ENCODE data around the gene ZNF385B. TPM values are rescaled to one million over a fixed set of nuclear protein-coding genes. Genes with fewer than 3 reads are reported as not detected.

The ZNF385B gene
- polyA plus RNA-seq, 1 donor from 2014 or later = 0.31 TPM

DNA sequence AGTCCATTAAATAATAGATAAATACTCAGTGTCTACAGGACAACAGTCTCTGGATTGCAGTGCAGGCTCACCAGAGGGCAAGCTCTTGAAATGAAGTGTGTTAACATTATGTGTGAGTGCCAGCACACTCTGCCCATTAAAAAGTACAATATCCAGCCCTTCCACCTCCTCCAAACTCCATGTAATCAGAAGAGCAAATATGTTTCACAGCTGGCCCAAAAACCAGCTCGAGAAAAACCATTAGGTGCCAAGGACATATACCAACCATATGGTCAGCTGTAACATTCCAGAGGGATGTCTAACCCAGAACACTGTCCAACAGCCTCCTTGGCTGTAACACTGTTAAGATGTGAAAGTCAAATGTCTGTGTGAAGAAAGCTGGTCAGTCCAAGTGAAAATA, 112.2 kb downstream of the ZNF385B start:
- no peaks in the 10 kb centered on the region for H3K9me3 ChIP-seq (ENCODE audit: low read length)
- H3K79me2 ChIP-seq (replicated peaks; ENCODE audit: insufficient read depth, low read length) = no peaks in the 10 kb centered on the region
- no peak overlapping the region for H2AFZ ChIP-seq (ENCODE audit: low read depth, low read length)
- H3K9me2 ChIP-seq (ENCODE audit: insufficient read depth, low read length) = no peaks in the 10 kb centered on the region
- H3K27ac ChIP-seq (ENCODE audit: low read length) = no peak overlapping the region
- no peak overlapping the region for H3K4me2 ChIP-seq (ENCODE audit: low read length)
- no peaks in the 10 kb centered on the region for H3K36me3 ChIP-seq (ENCODE audit: insufficient read depth, low read length)
- no peak overlapping the region for H3K4me3 ChIP-seq (ENCODE audit: low read length)
- H4K20me1 ChIP-seq (ENCODE audit: insufficient read depth) = no peaks in the 10 kb centered on the region
- no peak for TF ChIP-seq POLR2AphosphoS5 (IDR thresholded peaks at IDR 0.05)
- no peak for TF ChIP-seq EZH2 (IDR thresholded peaks at IDR 0.05; ENCODE audit: borderline replicate concordance, insufficient read depth, low read length, poor library complexity, severe bottlenecking)
- no peak for TF ChIP-seq EP300 (conservative IDR thresholded peaks at IDR 0.05; ENCODE audit: poor library complexity, severe bottlenecking)
- TF ChIP-seq RAD21 (conservative IDR thresholded peaks at IDR 0.05) = no peak
- TF ChIP-seq SMC3 (conservative IDR thresholded peaks at IDR 0.05; ENCODE audit: poor library complexity) = no peak
- TF ChIP-seq, protein P1, sequence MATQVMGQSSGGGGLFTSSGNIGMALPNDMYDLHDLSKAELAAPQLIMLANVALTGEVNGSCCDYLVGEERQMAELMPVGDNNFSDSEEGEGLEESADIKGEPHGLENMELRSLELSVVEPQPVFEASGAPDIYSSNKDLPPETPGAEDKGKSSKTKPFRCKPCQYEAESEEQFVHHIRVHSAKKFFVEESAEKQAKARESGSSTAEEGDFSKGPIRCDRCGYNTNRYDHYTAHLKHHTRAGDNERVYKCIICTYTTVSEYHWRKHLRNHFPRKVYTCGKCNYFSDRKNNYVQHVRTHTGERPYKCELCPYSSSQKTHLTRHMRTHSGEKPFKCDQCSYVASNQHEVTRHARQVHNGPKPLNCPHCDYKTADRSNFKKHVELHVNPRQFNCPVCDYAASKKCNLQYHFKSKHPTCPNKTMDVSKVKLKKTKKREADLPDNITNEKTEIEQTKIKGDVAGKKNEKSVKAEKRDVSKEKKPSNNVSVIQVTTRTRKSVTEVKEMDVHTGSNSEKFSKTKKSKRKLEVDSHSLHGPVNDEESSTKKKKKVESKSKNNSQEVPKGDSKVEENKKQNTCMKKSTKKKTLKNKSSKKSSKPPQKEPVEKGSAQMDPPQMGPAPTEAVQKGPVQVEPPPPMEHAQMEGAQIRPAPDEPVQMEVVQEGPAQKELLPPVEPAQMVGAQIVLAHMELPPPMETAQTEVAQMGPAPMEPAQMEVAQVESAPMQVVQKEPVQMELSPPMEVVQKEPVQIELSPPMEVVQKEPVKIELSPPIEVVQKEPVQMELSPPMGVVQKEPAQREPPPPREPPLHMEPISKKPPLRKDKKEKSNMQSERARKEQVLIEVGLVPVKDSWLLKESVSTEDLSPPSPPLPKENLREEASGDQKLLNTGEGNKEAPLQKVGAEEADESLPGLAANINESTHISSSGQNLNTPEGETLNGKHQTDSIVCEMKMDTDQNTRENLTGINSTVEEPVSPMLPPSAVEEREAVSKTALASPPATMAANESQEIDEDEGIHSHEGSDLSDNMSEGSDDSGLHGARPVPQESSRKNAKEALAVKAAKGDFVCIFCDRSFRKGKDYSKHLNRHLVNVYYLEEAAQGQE (IDR thresholded peaks at IDR 0.05; ENCODE audit: borderline replicate concordance) = no peak
- TF ChIP-seq MXI1 (conservative IDR thresholded peaks at IDR 0.05; ENCODE audit: poor library complexity, severe bottlenecking) = no peak
- TF ChIP-seq, protein P2, sequence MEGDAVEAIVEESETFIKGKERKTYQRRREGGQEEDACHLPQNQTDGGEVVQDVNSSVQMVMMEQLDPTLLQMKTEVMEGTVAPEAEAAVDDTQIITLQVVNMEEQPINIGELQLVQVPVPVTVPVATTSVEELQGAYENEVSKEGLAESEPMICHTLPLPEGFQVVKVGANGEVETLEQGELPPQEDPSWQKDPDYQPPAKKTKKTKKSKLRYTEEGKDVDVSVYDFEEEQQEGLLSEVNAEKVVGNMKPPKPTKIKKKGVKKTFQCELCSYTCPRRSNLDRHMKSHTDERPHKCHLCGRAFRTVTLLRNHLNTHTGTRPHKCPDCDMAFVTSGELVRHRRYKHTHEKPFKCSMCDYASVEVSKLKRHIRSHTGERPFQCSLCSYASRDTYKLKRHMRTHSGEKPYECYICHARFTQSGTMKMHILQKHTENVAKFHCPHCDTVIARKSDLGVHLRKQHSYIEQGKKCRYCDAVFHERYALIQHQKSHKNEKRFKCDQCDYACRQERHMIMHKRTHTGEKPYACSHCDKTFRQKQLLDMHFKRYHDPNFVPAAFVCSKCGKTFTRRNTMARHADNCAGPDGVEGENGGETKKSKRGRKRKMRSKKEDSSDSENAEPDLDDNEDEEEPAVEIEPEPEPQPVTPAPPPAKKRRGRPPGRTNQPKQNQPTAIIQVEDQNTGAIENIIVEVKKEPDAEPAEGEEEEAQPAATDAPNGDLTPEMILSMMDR (IDR thresholded peaks at IDR 0.05; ENCODE audit: poor library complexity, severe bottlenecking) = no peak
- no peak for TF ChIP-seq TAF1 (IDR thresholded peaks at IDR 0.05; ENCODE audit: low read depth)
- no peak overlapping the region for H3K9ac ChIP-seq (ENCODE audit: low read length)
- no peaks in the 10 kb centered on the region for H3F3A ChIP-seq (ENCODE audit: insufficient read depth, low read length, poor library complexity, severe bottlenecking)
- no peaks in the 10 kb centered on the region for H3K27me3 ChIP-seq (ENCODE audit: insufficient read depth, low read depth, low read length)

DNA sequence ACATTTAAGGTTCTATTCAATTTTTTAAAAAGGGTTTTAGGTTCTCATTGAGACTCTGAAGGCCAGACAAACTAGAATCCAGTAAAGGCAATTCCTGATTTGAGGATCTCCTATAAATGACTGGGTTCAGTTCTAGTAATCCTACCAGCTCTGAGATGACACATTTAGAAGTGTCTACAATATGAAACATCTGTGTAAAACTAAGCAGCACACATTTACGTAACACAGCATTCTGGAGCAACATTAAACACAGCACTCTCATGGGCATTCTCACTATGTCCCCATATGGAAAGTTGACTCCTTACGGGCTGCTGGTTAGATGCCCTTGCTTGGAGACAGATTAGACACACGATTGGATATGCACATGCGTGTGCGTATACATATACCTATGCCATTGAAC, 114.4 kb downstream of the ZNF385B start:
- no peaks in the 10 kb centered on the region for H3K9me2 ChIP-seq (ENCODE audit: insufficient read depth, low read length)
- no peak overlapping the region for H2AFZ ChIP-seq (ENCODE audit: low read depth, low read length)
- H3F3A ChIP-seq (ENCODE audit: insufficient read depth, low read length, poor library complexity, severe bottlenecking) = no peaks in the 10 kb centered on the region
- H3K27me3 ChIP-seq (ENCODE audit: insufficient read depth, low read depth, low read length) = no peaks in the 10 kb centered on the region
- H3K79me2 ChIP-seq (replicated peaks; ENCODE audit: insufficient read depth, low read length) = no peaks in the 10 kb centered on the region
- no peak overlapping the region for H3K4me3 ChIP-seq (ENCODE audit: low read length)
- no peak overlapping the region for H3K27ac ChIP-seq (ENCODE audit: low read length)
- H3K9me3 ChIP-seq (ENCODE audit: low read length) = no peaks in the 10 kb centered on the region
- no peaks in the 10 kb centered on the region for H3K36me3 ChIP-seq (ENCODE audit: insufficient read depth, low read length)
- H3K9ac ChIP-seq (ENCODE audit: low read length) = no peak overlapping the region
- no peak for TF ChIP-seq TAF1 (IDR thresholded peaks at IDR 0.05; ENCODE audit: low read depth)
- no peak for TF ChIP-seq SMC3 (conservative IDR thresholded peaks at IDR 0.05; ENCODE audit: poor library complexity)
- TF ChIP-seq, protein P1 (IDR thresholded peaks at IDR 0.05; ENCODE audit: borderline replicate concordance) = no peak
- TF ChIP-seq POLR2AphosphoS5 (IDR thresholded peaks at IDR 0.05) = no peak
- no peak for TF ChIP-seq EP300 (conservative IDR thresholded peaks at IDR 0.05; ENCODE audit: poor library complexity, severe bottlenecking)
- no peak for TF ChIP-seq EZH2 (IDR thresholded peaks at IDR 0.05; ENCODE audit: borderline replicate concordance, insufficient read depth, low read length, poor library complexity, severe bottlenecking)
- TF ChIP-seq RAD21 (conservative IDR thresholded peaks at IDR 0.05) = no peak
- no peak for TF ChIP-seq MXI1 (conservative IDR thresholded peaks at IDR 0.05; ENCODE audit: poor library complexity, severe bottlenecking)
- TF ChIP-seq, protein P2 (IDR thresholded peaks at IDR 0.05; ENCODE audit: poor library complexity, severe bottlenecking) = no peak
- H3K4me2 ChIP-seq (ENCODE audit: low read length) = no peak overlapping the region
- no peaks in the 10 kb centered on the region for H4K20me1 ChIP-seq (ENCODE audit: insufficient read depth)

Measured in neural cell (in vitro differentiated cells).